ENCODE measurements around the gene STAT1. TPM values are rescaled to one million over a fixed set of nuclear protein-coding genes. Genes with fewer than 3 reads are reported as not detected.

STAT1 gene
- total RNA-seq, 4 donors from 2014 or later = 23.2 to 67.8 (median 52.2) TPM

DNA sequence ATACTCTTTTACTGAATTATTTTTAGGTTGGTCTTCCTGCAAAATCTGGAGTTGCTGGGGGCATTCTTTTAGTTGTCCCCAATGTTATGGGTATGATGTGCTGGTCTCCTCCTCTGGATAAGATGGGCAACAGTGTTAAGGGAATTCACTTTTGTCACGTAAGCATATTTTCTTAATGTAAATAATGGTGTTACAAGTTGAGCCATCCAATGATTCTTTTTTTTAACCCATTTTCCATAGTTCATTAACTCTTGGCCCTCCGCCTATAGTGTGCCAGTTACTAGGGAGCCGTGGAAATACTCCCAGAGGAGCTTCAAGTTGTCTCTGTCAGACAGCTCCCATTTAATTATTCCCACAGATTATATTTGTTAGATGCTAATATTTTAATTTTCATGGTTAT is 83.6 kb downstream of the STAT1 start:
- Histone ChIP-seq H3K27ac (no peak overlapping the region), H3K36me3 (peaks cover 0 to 26% (median 10%) of the 10 kb centered on the region in 4 donors), H3K4me3 (no peak overlapping the region), H3K27me3 (no peaks in the 10 kb centered on the region), H3K4me1 (peaks cover 0 to 5% (median 0%) of the 10 kb centered on the region in 4 donors), H3K9me3 (no peaks in the 10 kb centered on the region)
- intact Hi-C loops (cut with DNase I; ENCODE audit: low total_unique reads) = no loop called here
- TF ChIP-seq EP300 (IDR thresholded peaks at IDR 0.05; ENCODE audit: low read depth) = no peak
- TF ChIP-seq POLR2A (IDR thresholded peaks at IDR 0.05) = no peak
- TF ChIP-seq, protein P1, sequence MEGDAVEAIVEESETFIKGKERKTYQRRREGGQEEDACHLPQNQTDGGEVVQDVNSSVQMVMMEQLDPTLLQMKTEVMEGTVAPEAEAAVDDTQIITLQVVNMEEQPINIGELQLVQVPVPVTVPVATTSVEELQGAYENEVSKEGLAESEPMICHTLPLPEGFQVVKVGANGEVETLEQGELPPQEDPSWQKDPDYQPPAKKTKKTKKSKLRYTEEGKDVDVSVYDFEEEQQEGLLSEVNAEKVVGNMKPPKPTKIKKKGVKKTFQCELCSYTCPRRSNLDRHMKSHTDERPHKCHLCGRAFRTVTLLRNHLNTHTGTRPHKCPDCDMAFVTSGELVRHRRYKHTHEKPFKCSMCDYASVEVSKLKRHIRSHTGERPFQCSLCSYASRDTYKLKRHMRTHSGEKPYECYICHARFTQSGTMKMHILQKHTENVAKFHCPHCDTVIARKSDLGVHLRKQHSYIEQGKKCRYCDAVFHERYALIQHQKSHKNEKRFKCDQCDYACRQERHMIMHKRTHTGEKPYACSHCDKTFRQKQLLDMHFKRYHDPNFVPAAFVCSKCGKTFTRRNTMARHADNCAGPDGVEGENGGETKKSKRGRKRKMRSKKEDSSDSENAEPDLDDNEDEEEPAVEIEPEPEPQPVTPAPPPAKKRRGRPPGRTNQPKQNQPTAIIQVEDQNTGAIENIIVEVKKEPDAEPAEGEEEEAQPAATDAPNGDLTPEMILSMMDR (IDR thresholded peaks at IDR 0.05) = no peak
- TF ChIP-seq POLR2AphosphoS5 (IDR thresholded peaks at IDR 0.05) = no peak
- 87 to 93% methylated on average over 3 of the region's 3 CpGs for WGBS, 2 donors (ENCODE audit: low coverage in 1 of 2)
- DNase-seq = no peak
- in situ Hi-C loops (cut with MboI; ENCODE audit: low pct_ligation_motif_present in 1 of 4, low pct_unique_long_range_greater_than_20kb in 1 of 4, low sequenced_read_pairs in 3 of 4) = no loop called here

GRCh38 chr2:190929919-190930318 is 84.1 kb downstream of the STAT1 start:
- H3K4me1 ChIP-seq = peaks cover 0 to 5% (median 0%) of the 10 kb centered on the region in 4 donors
- intact Hi-C loops (cut with DNase I; ENCODE audit: low total_unique reads) = no loop called here
- TF ChIP-seq POLR2A (IDR thresholded peaks at IDR 0.05) (no peak), EP300 (IDR thresholded peaks at IDR 0.05; ENCODE audit: low read depth) (no peak), POLR2AphosphoS5 (IDR thresholded peaks at IDR 0.05) (no peak)
- TF ChIP-seq, protein P1 (IDR thresholded peaks at IDR 0.05) = no peak
- H3K4me3 ChIP-seq = no peak overlapping the region
- H3K27ac ChIP-seq = no peak overlapping the region
- peaks cover 0 to 26% (median 11%) of the 10 kb centered on the region in 4 donors for H3K36me3 ChIP-seq
- in situ Hi-C loops (cut with MboI; ENCODE audit: low pct_ligation_motif_present in 1 of 4, low pct_unique_long_range_greater_than_20kb in 1 of 4, low sequenced_read_pairs in 3 of 4) = no loop called here
- no peaks in the 10 kb centered on the region for H3K9me3 ChIP-seq
- no peak for DNase-seq
- no peaks in the 10 kb centered on the region for H3K27me3 ChIP-seq
- WGBS, 2 donors (ENCODE audit: low coverage in 1 of 2) = 92 to 98% methylated on average over 6 to 7 of the region's 7 CpGs

- peaks cover 0 to 40% (median 15%) of the 10 kb centered on the region in 4 donors for H3K36me3 ChIP-seq
- no peak for DNase-seq
- 63 to 77% methylated on average over 2 of the region's 2 CpGs for WGBS, 2 donors (ENCODE audit: low coverage in 1 of 2)
- H3K9me3 ChIP-seq = no peaks in the 10 kb centered on the region
- no peak overlapping the region for H3K4me3 ChIP-seq
- peaks cover 0 to 5% (median 0%) of the 10 kb centered on the region in 4 donors for H3K4me1 ChIP-seq
- no peaks in the 10 kb centered on the region for H3K27me3 ChIP-seq
- TF ChIP-seq EP300 (IDR thresholded peaks at IDR 0.05; ENCODE audit: low read depth) (no peak), POLR2A (IDR thresholded peaks at IDR 0.05) (no peak), POLR2AphosphoS5 (IDR thresholded peaks at IDR 0.05) (no peak)
- TF ChIP-seq, protein P1 (IDR thresholded peaks at IDR 0.05) = no peak
- H3K27ac ChIP-seq = no peak overlapping the region
- intact Hi-C loops (cut with DNase I; ENCODE audit: low total_unique reads) = no loop called here
- in situ Hi-C loops (cut with MboI; ENCODE audit: low pct_ligation_motif_present in 1 of 4, low pct_unique_long_range_greater_than_20kb in 1 of 4, low sequenced_read_pairs in 3 of 4) = no loop called here
These were observed 86.7 kb downstream of the STAT1 start for GRCh38 chr2:190927301-190927700.

DNA sequence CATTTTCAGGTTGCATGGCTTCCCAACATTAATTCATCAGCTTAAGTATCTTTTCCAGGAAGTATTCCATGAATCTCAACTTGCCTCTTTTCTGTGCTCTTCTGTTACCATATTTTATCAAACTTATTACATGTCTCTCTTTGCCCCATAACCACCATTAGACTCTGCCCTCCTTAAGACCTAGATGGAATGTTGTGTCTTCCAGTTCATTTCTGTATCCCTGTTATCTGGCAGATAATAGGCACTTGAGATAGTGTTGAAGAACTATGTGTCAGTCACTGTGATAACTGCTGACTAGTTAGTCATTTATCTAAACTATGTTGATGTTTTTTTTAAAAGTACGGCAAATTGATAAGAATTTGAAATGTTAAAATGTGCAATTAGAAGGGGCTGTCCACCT is 91.6 kb downstream of the STAT1 start:
- peaks cover 0 to 7% (median 0%) of the 10 kb centered on the region in 4 donors for H3K4me1 ChIP-seq
- no peak overlapping the region for H3K27ac ChIP-seq
- DNase-seq = no peak
- in situ Hi-C loops (cut with MboI; ENCODE audit: low pct_ligation_motif_present in 1 of 4, low pct_unique_long_range_greater_than_20kb in 1 of 4, low sequenced_read_pairs in 3 of 4) = no loop called here
- 88 to 89% methylated on average over 1 of the region's 1 CpG for WGBS, 2 donors (ENCODE audit: low coverage in 1 of 2)
- peaks cover 0 to 34% (median 12%) of the 10 kb centered on the region in 4 donors for H3K36me3 ChIP-seq
- H3K9me3 ChIP-seq = no peaks in the 10 kb centered on the region
- no peaks in the 10 kb centered on the region for H3K27me3 ChIP-seq
- no peak for TF ChIP-seq POLR2AphosphoS5 (IDR thresholded peaks at IDR 0.05)
- no peak for TF ChIP-seq POLR2A (IDR thresholded peaks at IDR 0.05)
- TF ChIP-seq, protein P1 (IDR thresholded peaks at IDR 0.05) = no peak
- no peak for TF ChIP-seq EP300 (IDR thresholded peaks at IDR 0.05; ENCODE audit: low read depth)
- no peak overlapping the region for H3K4me3 ChIP-seq
- intact Hi-C loops (cut with DNase I; ENCODE audit: low total_unique reads) = no loop called here
